22Rv1 (cell line): ENCODE results near the gene COCH.

Experiments used
- H3K27ac ChIP-seq: fragments of 450-650 bp; 2 replicates; pipeline ENCODE4 v1.5.1; 2017
- ZFX ChIP-seq: fragments of 450-650 bp; IDR thresholded peaks from 2 replicates; pipeline ENCODE4 v1.6.1; 2017; ENCODE audit warnings: antibody characterized with exemption, borderline replicate concordance
- TF ChIP-seq, protein P1 (sequence below): fragments of 450-650 bp; IDR thresholded peaks from 2 replicates; pipeline ENCODE4 v1.5.1; 2017; ENCODE audit warnings: mild to moderate bottlenecking

COCH gene

DNA sequence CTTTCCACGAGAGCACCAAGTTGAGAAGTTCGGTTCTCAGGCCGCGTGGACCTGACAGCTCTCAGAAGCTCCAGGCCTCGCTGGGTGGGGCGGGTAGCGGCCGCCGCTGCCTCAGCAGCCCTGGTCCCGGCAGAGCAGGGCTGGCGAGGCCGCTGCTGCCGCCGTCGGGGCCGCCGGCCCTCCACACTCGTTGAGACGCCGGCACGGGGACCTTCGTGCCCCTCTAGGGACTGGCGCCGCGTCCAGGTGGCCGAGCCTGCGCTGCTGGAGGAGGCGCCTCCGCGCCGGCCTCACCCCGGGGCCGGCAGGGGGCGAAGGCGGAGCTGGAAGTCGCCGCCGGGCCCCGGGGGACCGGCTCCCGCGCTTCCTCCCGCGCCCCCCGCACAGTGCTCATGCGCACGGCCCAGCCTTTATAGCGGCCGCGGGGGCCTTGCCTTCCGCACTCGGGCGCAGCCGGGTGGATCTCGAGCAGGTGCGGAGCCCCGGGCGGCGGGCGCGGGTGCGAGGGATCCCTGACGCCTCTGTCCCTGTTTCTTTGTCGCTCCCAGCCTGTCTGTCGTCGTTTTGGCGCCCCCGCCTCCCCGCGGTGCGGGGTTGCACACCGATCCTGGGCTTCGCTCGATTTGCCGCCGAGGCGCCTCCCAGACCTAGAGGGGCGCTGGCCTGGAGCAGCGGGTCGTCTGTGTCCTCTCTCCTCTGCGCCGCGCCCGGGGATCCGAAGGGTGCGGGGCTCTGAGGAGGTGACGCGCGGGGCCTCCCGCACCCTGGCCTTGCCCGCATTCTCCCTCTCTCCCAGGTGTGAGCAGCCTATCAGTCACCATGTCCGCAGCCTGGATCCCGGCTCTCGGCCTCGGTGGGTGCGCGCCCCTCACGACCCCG, at the start of gene COCH:
COCH (plus strand) TSS at position 440 of the 879 bp plus-strand sequence; CDS start at position 820, 380 bp downstream.
- TF ChIP-seq, protein P1, sequence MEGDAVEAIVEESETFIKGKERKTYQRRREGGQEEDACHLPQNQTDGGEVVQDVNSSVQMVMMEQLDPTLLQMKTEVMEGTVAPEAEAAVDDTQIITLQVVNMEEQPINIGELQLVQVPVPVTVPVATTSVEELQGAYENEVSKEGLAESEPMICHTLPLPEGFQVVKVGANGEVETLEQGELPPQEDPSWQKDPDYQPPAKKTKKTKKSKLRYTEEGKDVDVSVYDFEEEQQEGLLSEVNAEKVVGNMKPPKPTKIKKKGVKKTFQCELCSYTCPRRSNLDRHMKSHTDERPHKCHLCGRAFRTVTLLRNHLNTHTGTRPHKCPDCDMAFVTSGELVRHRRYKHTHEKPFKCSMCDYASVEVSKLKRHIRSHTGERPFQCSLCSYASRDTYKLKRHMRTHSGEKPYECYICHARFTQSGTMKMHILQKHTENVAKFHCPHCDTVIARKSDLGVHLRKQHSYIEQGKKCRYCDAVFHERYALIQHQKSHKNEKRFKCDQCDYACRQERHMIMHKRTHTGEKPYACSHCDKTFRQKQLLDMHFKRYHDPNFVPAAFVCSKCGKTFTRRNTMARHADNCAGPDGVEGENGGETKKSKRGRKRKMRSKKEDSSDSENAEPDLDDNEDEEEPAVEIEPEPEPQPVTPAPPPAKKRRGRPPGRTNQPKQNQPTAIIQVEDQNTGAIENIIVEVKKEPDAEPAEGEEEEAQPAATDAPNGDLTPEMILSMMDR, result peak; percentile 61
- TF ChIP-seq ZFX, result no peak
- H3K27ac ChIP-seq, result no peak within 1 kb of the TSS

DNA sequence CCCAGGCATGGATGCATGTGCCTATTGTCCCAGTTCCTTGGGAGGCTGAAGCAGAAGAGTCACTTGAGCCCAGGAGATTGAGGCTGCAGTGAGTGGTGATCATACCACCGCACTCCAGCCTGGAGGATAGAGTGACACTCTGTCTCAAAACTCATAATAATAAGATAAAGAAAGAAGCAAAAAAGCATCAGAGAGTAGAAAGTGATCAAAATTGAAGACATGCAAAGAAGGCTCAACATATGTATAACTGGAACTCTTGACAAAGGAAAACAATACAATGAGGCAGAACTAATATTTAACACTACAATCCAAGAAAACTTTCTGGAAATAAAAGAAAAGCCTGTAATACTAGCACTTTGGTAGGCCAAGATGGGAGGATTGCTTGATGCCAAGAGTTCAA, 48.3 kb upstream of the COCH start:
- TF ChIP-seq ZFX, result no peak
- TF ChIP-seq, protein P1, result no peak
- H3K27ac ChIP-seq, result no peak overlapping the region

DNA sequence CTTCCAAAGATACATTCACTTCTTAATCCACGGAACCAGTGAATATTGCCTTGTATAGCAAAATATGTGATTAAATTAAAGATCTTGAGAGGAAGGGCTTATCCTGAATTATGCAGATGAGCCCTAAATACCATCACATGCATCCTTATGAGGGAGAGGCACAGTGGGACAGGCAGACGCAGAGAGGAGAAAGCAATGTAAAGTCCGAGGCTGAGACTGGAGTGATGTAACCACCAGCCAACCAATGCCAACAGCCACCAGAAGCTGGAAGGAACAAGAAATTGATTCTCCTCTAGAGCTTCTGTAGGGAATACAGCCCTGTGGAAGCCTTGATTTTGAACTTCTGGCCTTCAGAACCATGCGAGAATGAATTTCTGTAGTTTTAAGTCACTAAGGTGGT, 44.5 kb upstream of the COCH start:
- no peak for TF ChIP-seq ZFX
- TF ChIP-seq, protein P1, result no peak
- no peak overlapping the region for H3K27ac ChIP-seq

DNA sequence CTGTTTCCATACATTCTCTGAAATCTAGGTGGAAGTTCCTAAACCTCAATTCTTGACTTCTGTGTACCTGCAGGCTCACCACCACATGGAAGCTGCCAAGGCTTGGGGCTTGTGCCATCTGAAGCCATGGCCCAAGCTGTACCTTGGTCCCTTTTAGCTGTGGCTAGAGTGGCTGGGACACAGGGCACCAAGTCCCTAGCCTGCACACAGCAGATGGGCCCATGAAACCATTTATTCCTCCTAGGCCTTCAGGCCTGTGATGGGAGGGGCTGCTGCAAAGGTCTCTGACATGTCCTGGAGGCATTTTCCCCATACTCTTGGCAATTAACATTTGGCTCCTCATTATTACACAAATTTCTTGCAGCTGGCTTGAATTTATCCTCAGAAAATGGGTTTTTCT, 40.0 kb upstream of the COCH start:
- no peak for TF ChIP-seq ZFX
- TF ChIP-seq, protein P1, result no peak
- H3K27ac ChIP-seq, result no peak overlapping the region

DNA sequence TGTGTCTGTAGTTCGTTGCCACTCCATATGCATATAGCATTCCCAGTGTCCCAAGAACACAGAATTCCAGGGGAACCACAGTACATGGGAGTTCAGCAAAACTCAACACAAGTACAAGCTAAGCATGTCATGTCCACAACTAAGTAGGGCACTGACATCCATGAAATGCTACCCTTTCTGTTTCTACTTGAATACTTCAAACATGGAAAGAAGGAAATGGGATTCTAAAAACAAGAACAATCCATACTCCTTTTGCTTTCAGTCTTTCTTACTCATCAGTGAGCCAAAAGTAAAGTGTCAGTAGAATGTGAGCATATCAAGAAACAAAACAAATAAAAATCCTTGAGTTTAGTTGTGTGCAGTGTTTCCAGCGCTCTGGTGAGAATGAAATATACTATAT, 36.0 kb upstream of the COCH start:
- TF ChIP-seq ZFX, result no peak
- TF ChIP-seq, protein P1, result no peak
- H3K27ac ChIP-seq, result no peak overlapping the region

DNA sequence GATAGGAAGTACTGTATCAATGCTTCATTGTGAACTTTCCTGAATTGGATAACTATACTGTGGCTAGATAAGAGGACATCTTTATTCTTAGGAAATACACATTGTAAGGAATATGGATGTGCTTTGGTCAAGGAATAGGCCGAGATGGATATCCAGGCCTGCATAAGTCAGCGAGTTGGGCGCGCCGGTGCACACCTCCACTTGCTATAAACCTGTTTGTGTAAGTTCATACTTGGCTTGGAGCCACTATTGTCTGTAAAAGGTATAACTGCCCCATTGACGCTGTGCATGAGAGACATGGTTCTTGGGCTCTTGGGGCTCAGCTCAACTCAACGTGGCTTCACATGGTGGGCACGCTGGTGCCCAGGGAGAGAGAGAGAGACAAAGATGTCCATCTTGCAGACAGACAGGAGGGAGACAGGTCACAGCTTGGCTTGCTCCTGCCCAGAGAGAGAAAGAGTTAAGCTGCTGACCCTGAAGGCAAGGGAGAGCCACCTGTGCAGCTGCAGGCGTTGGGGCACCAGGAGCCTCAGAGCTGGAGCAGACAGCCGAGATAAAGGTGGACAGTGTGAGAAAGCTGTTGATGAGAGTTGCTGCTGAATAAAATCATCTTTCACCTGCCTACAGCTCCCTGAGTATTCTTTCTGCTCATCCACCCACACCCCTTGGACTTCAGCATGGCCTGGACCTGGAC, 34.1 kb upstream of the COCH start:
- H3K27ac ChIP-seq, result no peak overlapping the region
- TF ChIP-seq, protein P1, result no peak
- TF ChIP-seq ZFX, result no peak

DNA sequence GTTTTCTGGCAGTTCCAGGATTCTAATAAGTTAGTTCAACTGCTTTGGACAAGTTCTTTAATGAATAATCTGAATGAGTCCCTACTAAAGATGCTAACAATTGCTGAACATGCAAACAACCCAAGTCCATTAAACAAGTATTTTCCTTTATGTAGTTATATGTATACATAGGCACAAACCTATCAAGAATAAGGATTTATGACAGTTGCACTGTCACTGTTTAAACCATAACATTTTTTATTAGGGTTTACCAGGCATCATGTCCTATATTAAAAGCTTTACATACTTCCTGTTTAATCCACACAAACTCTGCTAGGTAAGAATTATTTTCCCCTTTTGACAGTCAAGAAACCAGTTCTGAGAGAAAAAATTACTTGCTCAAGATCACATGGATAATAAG, 31.9 kb upstream of the COCH start:
- TF ChIP-seq, protein P1, result no peak
- TF ChIP-seq ZFX, result no peak
- 0 out of 2 replicates have a peak overlapping the region, but pooled peaks have one; percentile 10 for H3K27ac ChIP-seq
